ENCODE measurements around the gene LDB2. TPM values are rescaled to one million over a fixed set of nuclear protein-coding genes. Genes with fewer than 3 reads are reported as not detected.

Gene LDB2
- total RNA-seq, 1 experiment from 2014 or later, result not detected

DNA sequence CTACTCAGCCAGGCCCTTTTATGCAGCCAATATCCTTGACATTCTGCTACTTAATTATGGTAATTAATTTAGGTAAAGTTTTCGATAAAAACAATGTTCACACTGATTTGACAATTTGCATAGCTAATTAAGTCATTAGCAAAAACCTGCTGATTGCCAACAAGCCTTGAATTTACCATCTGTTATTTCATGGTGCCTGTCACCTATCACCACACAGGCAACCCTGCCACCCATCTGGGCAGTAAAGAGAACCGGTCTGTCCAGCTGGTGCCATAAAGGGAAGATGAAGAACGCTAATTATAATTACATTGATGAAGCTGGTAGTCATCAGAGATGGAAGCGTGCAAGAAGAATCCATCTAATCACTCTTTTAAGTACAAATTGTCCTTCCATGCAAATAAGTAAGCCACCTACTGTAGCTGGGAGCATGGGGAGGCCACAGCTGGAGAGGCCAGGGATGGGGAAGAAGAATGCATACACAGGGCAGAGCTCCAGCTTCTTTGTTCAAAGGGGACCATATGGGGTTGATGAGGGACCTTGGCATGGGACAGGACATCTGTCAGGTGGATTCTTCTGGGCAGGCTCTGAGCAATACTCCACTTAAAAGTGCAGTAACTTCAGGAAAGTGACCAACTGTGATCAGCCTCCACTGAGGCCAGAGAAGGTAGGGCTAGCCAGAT is 394.9 kb downstream of the LDB2 start:
- Histone ChIP-seq H3K4me1 (replicated peaks; ENCODE audit: insufficient read depth) (no peaks in the 10 kb centered on the region), H3K27ac (no peak overlapping the region), H3K27me3 (ENCODE audit: insufficient read depth, low read depth) (no peaks in the 10 kb centered on the region), H2AFZ (no peak overlapping the region), H3K4me3 (no peak overlapping the region), H3K9me2 (ENCODE audit: insufficient read depth) (no peaks in the 10 kb centered on the region), H3K79me2 (ENCODE audit: low read depth) (no peaks in the 10 kb centered on the region), H3F3A (ENCODE audit: insufficient read depth, low read depth) (no peaks in the 10 kb centered on the region), H3K4me2 (no peak overlapping the region), H4K20me1 (ENCODE audit: insufficient read depth) (no peaks in the 10 kb centered on the region), H3K36me3 (ENCODE audit: low read depth) (no peaks in the 10 kb centered on the region), H3K9me3 (ENCODE audit: insufficient read depth, low read depth) (no peaks in the 10 kb centered on the region)
- DNase-seq, result no peak
- POLR2A ChIA-PET (ENCODE audit: unreplicated experiment), result no interaction called here
- BruUV-seq (replicated peaks), result no TSS peak
- TF ChIP-seq, protein P1, sequence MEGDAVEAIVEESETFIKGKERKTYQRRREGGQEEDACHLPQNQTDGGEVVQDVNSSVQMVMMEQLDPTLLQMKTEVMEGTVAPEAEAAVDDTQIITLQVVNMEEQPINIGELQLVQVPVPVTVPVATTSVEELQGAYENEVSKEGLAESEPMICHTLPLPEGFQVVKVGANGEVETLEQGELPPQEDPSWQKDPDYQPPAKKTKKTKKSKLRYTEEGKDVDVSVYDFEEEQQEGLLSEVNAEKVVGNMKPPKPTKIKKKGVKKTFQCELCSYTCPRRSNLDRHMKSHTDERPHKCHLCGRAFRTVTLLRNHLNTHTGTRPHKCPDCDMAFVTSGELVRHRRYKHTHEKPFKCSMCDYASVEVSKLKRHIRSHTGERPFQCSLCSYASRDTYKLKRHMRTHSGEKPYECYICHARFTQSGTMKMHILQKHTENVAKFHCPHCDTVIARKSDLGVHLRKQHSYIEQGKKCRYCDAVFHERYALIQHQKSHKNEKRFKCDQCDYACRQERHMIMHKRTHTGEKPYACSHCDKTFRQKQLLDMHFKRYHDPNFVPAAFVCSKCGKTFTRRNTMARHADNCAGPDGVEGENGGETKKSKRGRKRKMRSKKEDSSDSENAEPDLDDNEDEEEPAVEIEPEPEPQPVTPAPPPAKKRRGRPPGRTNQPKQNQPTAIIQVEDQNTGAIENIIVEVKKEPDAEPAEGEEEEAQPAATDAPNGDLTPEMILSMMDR (conservative IDR thresholded peaks at IDR 0.05), result no peak
- no peak for TF ChIP-seq EZH2 (IDR thresholded peaks at IDR 0.05; ENCODE audit: low read depth)
- CTCF ChIA-PET, result no interaction called here
- intact Hi-C loops (cut with micrococcal nuclease; ENCODE audit: unreplicated experiment), result no loop called here

DNA sequence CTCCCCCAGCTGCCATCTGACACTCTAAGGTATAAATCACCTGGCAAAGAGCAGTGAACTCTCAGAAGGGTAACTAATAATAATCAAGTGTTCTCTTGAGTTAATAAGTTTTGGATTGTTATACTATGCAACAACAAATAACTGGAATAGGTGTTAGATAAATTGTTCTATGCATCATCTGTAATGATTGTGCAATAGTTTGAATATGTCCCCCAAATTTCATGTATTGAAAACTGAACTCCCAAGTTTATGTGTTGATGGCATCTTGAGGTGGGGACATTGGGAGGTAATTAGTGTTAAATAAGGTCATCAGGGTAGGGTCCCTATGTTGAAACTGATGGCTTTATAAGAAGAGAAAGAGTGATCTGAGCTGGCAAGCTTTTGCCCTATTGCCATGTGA is 399.5 kb downstream of the LDB2 start:
- Histone ChIP-seq H3K79me2 (ENCODE audit: low read depth) (no peaks in the 10 kb centered on the region), H3K36me3 (ENCODE audit: low read depth) (no peaks in the 10 kb centered on the region), H3K4me3 (no peak overlapping the region), H3K27me3 (ENCODE audit: insufficient read depth, low read depth) (no peaks in the 10 kb centered on the region), H3F3A (ENCODE audit: insufficient read depth, low read depth) (no peaks in the 10 kb centered on the region), H3K9me2 (ENCODE audit: insufficient read depth) (no peaks in the 10 kb centered on the region), H3K4me2 (no peak overlapping the region), H3K27ac (no peak overlapping the region), H2AFZ (no peak overlapping the region), H4K20me1 (ENCODE audit: insufficient read depth) (no peaks in the 10 kb centered on the region), H3K9me3 (ENCODE audit: insufficient read depth, low read depth) (no peaks in the 10 kb centered on the region), H3K4me1 (replicated peaks; ENCODE audit: insufficient read depth) (no peaks in the 10 kb centered on the region)
- intact Hi-C loops (cut with micrococcal nuclease; ENCODE audit: unreplicated experiment), result no loop called here
- no TSS peak for BruUV-seq (replicated peaks)
- CTCF ChIA-PET, result no interaction called here
- TF ChIP-seq EZH2 (IDR thresholded peaks at IDR 0.05; ENCODE audit: low read depth), result no peak
- TF ChIP-seq, protein P1 (conservative IDR thresholded peaks at IDR 0.05), result no peak
- no peak for DNase-seq
- POLR2A ChIA-PET (ENCODE audit: unreplicated experiment), result no interaction called here

DNA sequence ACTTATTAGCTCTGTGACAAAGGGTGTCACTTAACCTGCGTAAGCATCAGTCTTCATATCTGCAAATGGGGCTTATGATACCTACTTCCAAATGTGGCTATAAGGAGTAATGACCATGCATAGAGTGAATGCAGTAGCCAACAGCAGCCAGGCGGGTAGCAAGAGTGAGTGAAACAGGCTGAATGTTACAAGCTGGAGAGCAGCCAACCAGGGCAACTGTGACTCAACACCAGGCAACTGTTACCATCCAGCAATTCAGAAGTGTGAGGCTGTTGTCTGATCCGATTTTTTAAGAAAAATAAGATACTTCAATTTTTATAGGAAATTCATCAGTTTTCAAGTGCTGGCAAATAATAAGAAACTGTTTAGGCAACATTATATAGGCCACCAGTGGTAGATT is 401.9 kb downstream of the LDB2 start:
- Histone ChIP-seq H3K4me1 (replicated peaks; ENCODE audit: insufficient read depth) (no peaks in the 10 kb centered on the region), H3K9me2 (ENCODE audit: insufficient read depth) (no peaks in the 10 kb centered on the region), H4K20me1 (ENCODE audit: insufficient read depth) (no peaks in the 10 kb centered on the region), H3K9me3 (ENCODE audit: insufficient read depth, low read depth) (no peaks in the 10 kb centered on the region), H3K27me3 (ENCODE audit: insufficient read depth, low read depth) (no peaks in the 10 kb centered on the region), H3F3A (ENCODE audit: insufficient read depth, low read depth) (no peaks in the 10 kb centered on the region), H2AFZ (no peak overlapping the region), H3K79me2 (ENCODE audit: low read depth) (no peaks in the 10 kb centered on the region), H3K4me2 (no peak overlapping the region), H3K27ac (no peak overlapping the region), H3K4me3 (no peak overlapping the region), H3K36me3 (ENCODE audit: low read depth) (no peaks in the 10 kb centered on the region)
- intact Hi-C loops (cut with micrococcal nuclease; ENCODE audit: unreplicated experiment), result no loop called here
- ChIA-PET POLR2A (ENCODE audit: unreplicated experiment) (no interaction called here), CTCF (no interaction called here)
- no TSS peak for BruUV-seq (replicated peaks)
- DNase-seq, result no peak
- TF ChIP-seq, protein P1 (conservative IDR thresholded peaks at IDR 0.05), result no peak
- TF ChIP-seq EZH2 (IDR thresholded peaks at IDR 0.05; ENCODE audit: low read depth), result no peak
